H9 (cell line): ENCODE measurements around the gene KCNN3. TPM values are rescaled to one million over a fixed set of nuclear protein-coding genes. Genes with fewer than 3 reads are reported as not detected.

Experiments used
- DNase-seq: peaks from one replicate; pipeline ENCODE4 v3.0.0-alpha.2; 2017
- H2AFZ ChIP-seq: one replicate; pipeline ENCODE4 v1.6.1; 2013; ENCODE audit warnings: mild to moderate bottlenecking, low read length, control low read depth, moderate library complexity
- H2AK5ac ChIP-seq: 2 replicates; pipeline ENCODE4 v1.6.1; 2013; ENCODE audit warnings: low read length, control low read depth, mixed read lengths; ENCODE audit not compliant: insufficient read length
- H2BK120ac ChIP-seq: one replicate; pipeline ENCODE4 v1.6.1; 2013; ENCODE audit warnings: low read depth, mild to moderate bottlenecking, low read length, control low read depth, inconsistent platforms; ENCODE audit not compliant: poor library complexity, severe bottlenecking
- H2BK12ac ChIP-seq: 2 replicates; pipeline ENCODE4 v1.6.1; 2013; ENCODE audit warnings: low read length, control low read depth, mixed read lengths, low read depth; ENCODE audit not compliant: insufficient read length
- H2BK15ac ChIP-seq: 2 replicates; pipeline ENCODE4 v1.6.1; 2013; ENCODE audit warnings: low read depth, low read length, control low read depth
- H2BK20ac ChIP-seq: one replicate; pipeline ENCODE4 v1.6.1; 2013; ENCODE audit warnings: low read depth, mild to moderate bottlenecking, low read length, control low read depth, inconsistent platforms; ENCODE audit not compliant: poor library complexity, severe bottlenecking
- H2BK5ac ChIP-seq: 2 replicates; pipeline ENCODE4 v1.6.1; 2013; ENCODE audit warnings: low read length, control low read depth, mixed read lengths; ENCODE audit not compliant: insufficient read length
- H3K14ac ChIP-seq: 2 replicates; pipeline ENCODE4 v1.6.1; 2013; ENCODE audit warnings: low read length, control low read depth; ENCODE audit not compliant: insufficient read depth
- H3K18ac ChIP-seq: 2 replicates; pipeline ENCODE4 v1.6.1; 2013; ENCODE audit warnings: low read depth, mild to moderate bottlenecking, mixed read lengths, low read length, control low read depth; ENCODE audit not compliant: insufficient read length
- H3K23ac ChIP-seq: 2 replicates; pipeline ENCODE4 v1.6.1; 2013; ENCODE audit warnings: low read length, control low read depth, mixed read lengths, low read depth; ENCODE audit not compliant: insufficient read length
- H3K23me2 ChIP-seq: 2 replicates; pipeline ENCODE4 v1.6.1; 2013; ENCODE audit warnings: low read depth, mild to moderate bottlenecking, mixed read lengths, low read length, control low read depth; ENCODE audit not compliant: insufficient read length, poor library complexity, severe bottlenecking
- H3K27ac ChIP-seq: 2 replicates; pipeline ENCODE4 v1.5.1; 2013; ENCODE audit warnings: low read length, control low read depth, mixed read lengths, low read depth; ENCODE audit not compliant: insufficient read length
- H3K27me3 ChIP-seq: 2 replicates; pipeline ENCODE4 v1.6.1; 2013; ENCODE audit warnings: low read length, control low read depth, inconsistent platforms; ENCODE audit not compliant: insufficient read depth
- H3K4ac ChIP-seq: 2 replicates; pipeline ENCODE4 v1.6.1; 2013; ENCODE audit warnings: low read depth, mild to moderate bottlenecking, control low read depth, inconsistent platforms, low read length, moderate library complexity
- H3K4me1 ChIP-seq: 2 replicates; pipeline ENCODE4 v1.6.1; 2013; ENCODE audit warnings: low read length, control low read depth, inconsistent platforms; ENCODE audit not compliant: insufficient read depth
- H3K4me2 ChIP-seq: 2 replicates; pipeline ENCODE4 v1.6.1; 2013; ENCODE audit warnings: low read length, control low read depth, mixed read lengths; ENCODE audit not compliant: insufficient read length, insufficient read depth
- H3K56ac ChIP-seq: 2 replicates; pipeline ENCODE4 v1.6.1; 2013; ENCODE audit warnings: low read depth, mild to moderate bottlenecking, mixed read lengths, low read length, control low read depth; ENCODE audit not compliant: insufficient read length
- H3K79me1 ChIP-seq: 2 replicates; pipeline ENCODE4 v1.6.1; 2013; ENCODE audit warnings: low read depth, mild to moderate bottlenecking, moderate library complexity, low read length, control low read depth, inconsistent platforms; ENCODE audit not compliant: insufficient read depth, poor library complexity, severe bottlenecking
- H3K79me2 ChIP-seq: 2 replicates; pipeline ENCODE4 v1.6.1; 2013; ENCODE audit warnings: low read length, control low read depth, inconsistent platforms; ENCODE audit not compliant: insufficient read depth
- H3K9ac ChIP-seq: 2 replicates; pipeline ENCODE4 v1.6.1; 2013; ENCODE audit warnings: low read length, control low read depth, mixed read lengths; ENCODE audit not compliant: insufficient read length; ENCODE audit errors: extremely low read depth
- H3K9me3 ChIP-seq: one replicate; pipeline ENCODE4 v1.6.1; 2013; ENCODE audit warnings: low read depth, low read length, inconsistent platforms; ENCODE audit not compliant: control insufficient read depth
- H3T11ph ChIP-seq: one replicate; pipeline ENCODE4 v1.6.1; 2013; ENCODE audit warnings: mild to moderate bottlenecking, low read length, control low read depth, inconsistent platforms
- H4K20me1 ChIP-seq: one replicate; pipeline ENCODE4 v1.6.1; 2013; ENCODE audit not compliant: control insufficient read depth, insufficient read length, insufficient read depth
- H4K5ac ChIP-seq: 2 replicates; pipeline ENCODE4 v1.6.1; 2013; ENCODE audit warnings: low read depth, mild to moderate bottlenecking, mixed read lengths, low read length, control low read depth; ENCODE audit not compliant: insufficient read length
- H4K8ac ChIP-seq: replicated peaks from 2 replicates; pipeline ENCODE4 v1.6.1; 2013; ENCODE audit warnings: low read length, control low read depth, mixed read lengths, low read depth; ENCODE audit not compliant: insufficient read length
- H4K91ac ChIP-seq: 2 replicates; pipeline ENCODE4 v1.6.1; 2013; ENCODE audit warnings: low read depth, mild to moderate bottlenecking, moderate library complexity, mixed read lengths, low read length, control low read depth; ENCODE audit not compliant: insufficient read length
- H3K27ac Mint-ChIP-seq, 3 experiments: 2 replicates in 2 of 3; 3 replicates in 1 of 3; pipeline ENCODE4 v1.8.0; 2020 to 2021; ENCODE audit warnings: mixed read lengths in 3 of 3, mild to moderate bottlenecking in 1 of 3, moderate library complexity in 1 of 3
- H3K27me3 Mint-ChIP-seq: 2 replicates; pipeline ENCODE4 v1.8.0; 2021; ENCODE audit warnings: low read depth, mild to moderate bottlenecking, moderate library complexity, mixed read lengths
- H3K36me3 Mint-ChIP-seq, 3 experiments: 2 replicates in 2 of 3; 3 replicates in 1 of 3; pipeline ENCODE4 v1.8.0; 2020 to 2021; ENCODE audit warnings: low read depth in 3 of 3, mixed read lengths in 3 of 3; ENCODE audit not compliant: insufficient read depth in 1 of 3
- H3K4me1 Mint-ChIP-seq, 2 experiments: 2 replicates each; pipeline ENCODE4 v1.8.0; 2020; ENCODE audit warnings: mixed read lengths in 2 of 2
- H3K4me3 Mint-ChIP-seq, 2 experiments: 2 replicates in 1 of 2; 3 replicates in 1 of 2; pipeline ENCODE4 v1.8.0; 2020 to 2021; ENCODE audit warnings: mild to moderate bottlenecking in 2 of 2, mixed read lengths in 2 of 2, moderate library complexity in 1 of 2
- H3K9me3 Mint-ChIP-seq, 2 experiments: 2 replicates in 1 of 2; 3 replicates in 1 of 2; pipeline ENCODE4 v1.8.0; 2020; ENCODE audit warnings: mild to moderate bottlenecking in 2 of 2, mixed read lengths in 2 of 2, moderate library complexity in 1 of 2
- CTCF ChIP-seq: fragments of 200-600 bp; sonication (generic); conservative IDR thresholded peaks from 3 replicates; pipeline ENCODE4 v1.8.0; 2021; ENCODE audit warnings: antibody characterized with exemption, mild to moderate bottlenecking
- WGBS: extraction: QIAGEN DNeasy Blood & Tissue Kit; methylation state at CpG from one replicate; pipeline ENCODE4 v1.1.7; 2013; ENCODE audit warnings: missing lambda C conversion rate, low lambda C conversion rate, mixed read lengths; ENCODE audit not compliant: insufficient read length; ENCODE audit errors: extremely low coverage; 5-methylcytosine and 5-hydroxymethylcytosine counted together
- total RNA-seq: library from RNA; stranded (reverse); gene quantifications from 2 replicates; pipeline ENCODE4 v1.2.1, GENCODE V29; 2021

Gene KCNN3
- total RNA-seq, 1 experiment from 2014 or later, result 0.83 TPM

DNA sequence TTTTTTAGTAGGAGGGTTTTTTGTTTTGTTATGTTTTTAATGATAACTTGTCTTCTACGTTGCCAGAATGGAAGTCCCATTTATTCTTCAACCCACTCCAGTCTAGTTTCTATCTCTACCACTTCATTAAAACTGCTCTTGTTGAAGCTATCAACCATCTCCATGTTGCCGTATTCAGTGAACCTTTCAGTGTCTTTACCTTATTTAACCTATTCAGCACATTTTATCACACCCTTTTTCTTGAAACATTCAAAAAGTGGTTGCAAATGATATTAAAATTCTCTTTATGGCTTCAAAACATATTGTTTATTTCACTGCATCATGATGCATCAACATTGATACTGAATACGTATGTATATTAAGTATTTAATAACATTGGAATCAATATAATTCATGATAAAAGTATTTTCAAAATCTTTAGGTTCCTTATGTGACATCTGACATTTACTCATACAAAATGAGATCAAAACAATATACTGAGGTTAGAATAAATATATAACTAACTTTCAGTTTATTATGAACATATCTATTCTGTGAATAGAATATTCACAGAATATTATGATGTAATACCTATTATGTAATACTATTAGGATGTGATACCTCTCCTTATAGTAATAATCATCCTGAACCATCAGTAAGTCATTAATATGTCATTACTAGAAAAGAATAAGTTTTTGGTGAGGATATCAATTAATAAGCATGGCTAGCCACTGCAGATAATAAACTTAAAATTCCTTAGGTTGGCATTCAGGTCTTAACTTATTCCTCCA, 210.1 kb downstream of the KCNN3 start:
- H3K27me3 ChIP-seq, result no peaks in the 10 kb centered on the region
- no peak overlapping the region for H2BK20ac ChIP-seq
- no peak overlapping the region for H3K9ac ChIP-seq
- no CpG with 5 or more reads among the region's 3 CpGs for WGBS
- no peak overlapping the region for H3K4me2 ChIP-seq
- H3K79me2 ChIP-seq, result no peaks in the 10 kb centered on the region
- Mint-ChIP-seq H3K36me3 (no peaks in the 10 kb centered on the region), H3K4me3 (no peak overlapping the region), H3K27me3 (no peaks in the 10 kb centered on the region; the same call in 1 of the 2 replicates), H3K4me1 (peaks cover 4 to 7% of the 10 kb centered on the region in 2 experiments), H3K27ac (no peak overlapping the region), H3K9me3 (no peaks in the 10 kb centered on the region)
- no peaks in the 10 kb centered on the region for H3K9me3 ChIP-seq
- no peaks in the 10 kb centered on the region for H3K4me1 ChIP-seq
- no peak overlapping the region for H4K91ac ChIP-seq
- H2BK12ac ChIP-seq, result no peak overlapping the region
- no peak overlapping the region for H3K23ac ChIP-seq
- no peak overlapping the region for H3K18ac ChIP-seq
- no peak overlapping the region for H4K8ac ChIP-seq
- no peak overlapping the region for H3K27ac ChIP-seq
- no peak overlapping the region for H3T11ph ChIP-seq
- H3K23me2 ChIP-seq, result no peaks in the 10 kb centered on the region
- no peak overlapping the region for H4K5ac ChIP-seq
- no peaks in the 10 kb centered on the region for H3K79me1 ChIP-seq
- H2AFZ ChIP-seq, result no peak overlapping the region
- no peak overlapping the region for H3K56ac ChIP-seq
- no peak overlapping the region for H2BK5ac ChIP-seq
- H2AK5ac ChIP-seq, result no peak overlapping the region
- H2BK120ac ChIP-seq, result no peak overlapping the region
- no peaks in the 10 kb centered on the region for H4K20me1 ChIP-seq
- DNase-seq, result no peak
- H2BK15ac ChIP-seq, result no peak overlapping the region
- H3K4ac ChIP-seq, result no peak overlapping the region
- TF ChIP-seq CTCF, result no peak
- H3K14ac ChIP-seq, result no peak overlapping the region
